H1 (cell line): ENCODE data around the gene FREM1. TPM values are rescaled to one million over a fixed set of nuclear protein-coding genes. Genes with fewer than 3 reads are reported as not detected.

Experiments
- CTBP2 ChIP-seq: IDR thresholded peaks from 2 replicates; pipeline ENCODE4 v1.7.0; 2011; ENCODE audit warnings: borderline replicate concordance, mild to moderate bottlenecking, moderate library complexity, mixed read lengths, low read length; ENCODE audit not compliant: insufficient read depth, insufficient read length
- KDM4A ChIP-seq: IDR thresholded peaks from one replicate; pipeline ENCODE4 v1.7.1; 2012; ENCODE audit warnings: low read depth, mild to moderate bottlenecking, moderate library complexity, low read length, inconsistent platforms; ENCODE audit not compliant: severe bottlenecking
- SIX5 ChIP-seq: IDR thresholded peaks from 2 replicates; pipeline ENCODE4 v1.6.1; 2011; ENCODE audit warnings: mild to moderate bottlenecking, low read depth, low read length
- SRF ChIP-seq: IDR thresholded peaks from 2 replicates; pipeline ENCODE4 v1.6.1; 2011; ENCODE audit warnings: mild to moderate bottlenecking, low read depth, low read length, moderate library complexity
- TEAD4 ChIP-seq: IDR thresholded peaks from 2 replicates; pipeline ENCODE4 v1.6.1; 2012; ENCODE audit warnings: low read depth, low read length, inconsistent platforms, mixed read lengths
- polyA plus RNA-seq, 7 experiments: library from polyadenylated mRNA; depleted of rRNA in 3 of 7; stranded (reverse) in 5 of 7; unstranded in 2 of 7; fragments of >200 nt in 5 of 7; fragments of 200-250 nt in 2 of 7; gene quantifications; 1 replicate in 5 of 7; 2 replicates in 1 of 7; 4 replicates in 1 of 7; pipeline versions ENCODE4 v1.2.1 to v1.2.3, GENCODE V29; 2011 to 2013; ENCODE audit warnings: missing spikeins in 2 of 7, mixed read lengths in 2 of 7
- total RNA-seq: library from RNA; stranded (reverse); fragmentation: NEBNext Ultra II Directional; extraction: Animal tissue kit (Norgen Biotek cat#: 25700); gene quantifications from 2 replicates; pipeline ENCODE4 v1.2.1, GENCODE V29; 2021

The FREM1 gene
- total and polyA plus RNA-seq, 2 of the 8 experiments (the other 6 are each of a cell fraction or from before 2014, with no cell fraction given): 2.6 to 3.1 TPM

DNA sequence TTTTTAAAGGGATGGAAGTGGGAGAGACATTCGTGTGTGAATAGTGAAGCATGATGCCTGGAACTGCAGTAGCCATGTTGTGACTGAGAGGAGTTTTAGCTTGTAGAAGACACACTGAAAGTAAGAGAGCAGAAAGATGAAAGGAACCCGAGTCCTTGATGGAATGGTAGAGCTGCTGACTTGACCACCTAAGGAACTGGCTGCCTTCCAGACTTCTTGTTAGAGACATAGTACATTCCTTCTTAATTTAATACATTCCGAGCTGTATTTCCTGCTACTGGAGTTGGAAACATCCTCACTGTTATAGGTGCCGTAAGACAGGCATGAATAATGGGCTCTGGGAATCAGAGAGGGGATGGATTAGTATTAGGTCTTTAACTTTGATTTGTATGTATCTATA is 195.1 kb downstream of the FREM1 start (continued):
- no peak for TF ChIP-seq SRF
- TF ChIP-seq CTBP2: no peak
- no peak for TF ChIP-seq KDM4A
- no peak for TF ChIP-seq TEAD4
- TF ChIP-seq SIX5: no peak
